Fibroblast of lung (primary cell): Measurements from ENCODE around the gene ANAPC13. TPM values are rescaled to one million over a fixed set of nuclear protein-coding genes. Genes with fewer than 3 reads are reported as not detected.
A peak's percentile ranks its signal among the peaks of the same experiment; 100 is the strongest.

ENCODE experiments used
- DNase-seq, 2 donors: peaks; one replicate each; pipeline versions ENCODE4 v3.0.0 to v3.0.0-alpha.2; 2010; ENCODE audit warnings: low read depth in 2 of 2
- H2AFZ ChIP-seq: 2 replicates; pipeline ENCODE4 v1.5.1; 2012; ENCODE audit warnings: low read length, control low read depth, inconsistent platforms
- H3K27ac ChIP-seq: 2 replicates; pipeline ENCODE4 v1.5.1; 2011; ENCODE audit warnings: low read length, control low read depth; ENCODE audit not compliant: insufficient read depth
- H3K27me3 ChIP-seq: 2 replicates; pipeline ENCODE4 v1.5.1; 2011; ENCODE audit warnings: mild to moderate bottlenecking, low read length; ENCODE audit not compliant: control insufficient read depth, insufficient read depth
- H3K36me3 ChIP-seq: 2 replicates; pipeline ENCODE4 v1.5.1; 2011; ENCODE audit warnings: low read length; ENCODE audit not compliant: control insufficient read depth, insufficient read depth
- H3K4me1 ChIP-seq: 2 replicates; pipeline ENCODE4 v1.5.1; 2011; ENCODE audit warnings: low read length; ENCODE audit not compliant: control insufficient read depth, insufficient read depth; ENCODE audit errors: extremely low read depth
- H3K4me2 ChIP-seq: 2 replicates; pipeline ENCODE4 v1.5.1; 2011; ENCODE audit warnings: low read length, control low read depth; ENCODE audit not compliant: insufficient read depth; ENCODE audit errors: extremely low read depth
- H3K4me3 ChIP-seq, 4 experiments: fragments of 200-600 bp in 1 of 4; sonication (generic) in 1 of 4; replicated peaks in 1 of 4; 2 replicates each; pipeline ENCODE4 v1.5.1; 2011 to 2016; ENCODE audit warnings: low read length in 4 of 4, low read depth in 3 of 4, mild to moderate bottlenecking in 3 of 4, control low read depth in 2 of 4, inconsistent platforms in 1 of 4, mixed read lengths in 1 of 4; ENCODE audit not compliant: insufficient read depth in 1 of 4; ENCODE audit errors: control extremely low read depth in 1 of 4
- H3K79me2 ChIP-seq: 2 replicates; pipeline ENCODE4 v1.5.1; 2012; ENCODE audit warnings: mild to moderate bottlenecking, low read length, inconsistent platforms; ENCODE audit not compliant: control insufficient read depth, insufficient read depth
- H3K9ac ChIP-seq: 2 replicates; pipeline ENCODE4 v1.5.1; 2011; ENCODE audit warnings: mild to moderate bottlenecking, low read length, control low read depth; ENCODE audit not compliant: insufficient read depth
- H3K9me3 ChIP-seq: 2 replicates; pipeline ENCODE4 v1.5.1; 2012; ENCODE audit warnings: low read depth, low read length; ENCODE audit not compliant: control insufficient read depth, insufficient read depth
- H4K20me1 ChIP-seq: 2 replicates; pipeline ENCODE4 v1.5.1; 2011; ENCODE audit warnings: low read length; ENCODE audit not compliant: control insufficient read depth, insufficient read depth; ENCODE audit errors: extremely low read depth
- CTCF ChIP-seq, 2 donors: IDR thresholded peaks in 1 of 2; conservative IDR thresholded peaks in 1 of 2; 1 replicate in 1 of 2; 2 replicates in 1 of 2; pipeline ENCODE4 v1.5.1; 2011 to 2012; ENCODE audit warnings: low read length in 2 of 2, control low read depth in 1 of 2, inconsistent platforms in 1 of 2, low read depth in 1 of 2, mild to moderate bottlenecking in 1 of 2
- EZH2 ChIP-seq: IDR thresholded peaks from 2 replicates; pipeline ENCODE4 v1.5.1; 2012; ENCODE audit warnings: low read length, control low read depth, mild to moderate bottlenecking; ENCODE audit errors: missing control alignments
- polyA plus RNA-seq, 2 donors: library from polyadenylated mRNA; depleted of rRNA in 1 of 2; stranded (reverse) in 1 of 2; unstranded in 1 of 2; fragments of >200 nt; gene quantifications; 2 replicates each; pipeline ENCODE4 v1.2.1, GENCODE V29; 2011 to 2012; ENCODE audit warnings: missing spikeins in 1 of 2
- total RNA-seq: library from RNA; depleted of rRNA; stranded (reverse); fragments of >200 nt; gene quantifications from 2 replicates; pipeline ENCODE4 v1.2.1, GENCODE V29; 2014

Gene ANAPC13
- total and polyA plus RNA-seq, 2 donors (not counting 1 experiment from before 2014, with no cell fraction given): 93.3 to 110 TPM

- no peak for DNase-seq
- H3K4me2 ChIP-seq: no peak overlapping the region
- no peak overlapping the region for H3K9ac ChIP-seq
- no peak overlapping the region for H3K4me3 ChIP-seq
- H3K4me1 ChIP-seq: peaks cover 12% of the 10 kb centered on the region
- H3K27ac ChIP-seq: no peak overlapping the region
- peaks cover 2% of the 10 kb centered on the region for H3K36me3 ChIP-seq
- H2AFZ ChIP-seq: no peak overlapping the region
- H3K79me2 ChIP-seq: no peaks in the 10 kb centered on the region
- H3K9me3 ChIP-seq: no peaks in the 10 kb centered on the region
- H4K20me1 ChIP-seq: no peaks in the 10 kb centered on the region
- no peaks in the 10 kb centered on the region for H3K27me3 ChIP-seq
- TF ChIP-seq CTCF (conservative IDR thresholded peaks at IDR 0.05 in 1 of 2, IDR thresholded peaks at IDR 0.05 in 1 of 2; ENCODE audit: low read depth in 1 of 2, low read length in 2 of 2) (no peak), EZH2 (no peak)
These were observed 10.8 kb downstream of the ANAPC13 start for GRCh38 chr3:134474956-134475355.

- H3K9ac ChIP-seq: no peak overlapping the region
These were observed 11.8 kb downstream of the ANAPC13 start for GRCh38 chr3:134473868-134474546.

GRCh38 chr3:134472831-134473230 lies 13.0 kb downstream of the ANAPC13 start:
- no peaks in the 10 kb centered on the region for H3K36me3 ChIP-seq
- TF ChIP-seq EZH2 (no peak), CTCF (conservative IDR thresholded peaks at IDR 0.05 in 1 of 2, IDR thresholded peaks at IDR 0.05 in 1 of 2; ENCODE audit: low read depth in 1 of 2, low read length in 2 of 2) (no peak)
- no peak overlapping the region for H3K4me2 ChIP-seq

More at GRCh38 chr3:134473868-134474546, 11.8 kb downstream of the ANAPC13 start:
- no peak overlapping the region for H3K4me3 ChIP-seq
- no peaks in the 10 kb centered on the region for H3K9me3 ChIP-seq
- no peak for TF ChIP-seq EZH2
- peak; percentile 61 to 69 for TF ChIP-seq CTCF (conservative IDR thresholded peaks at IDR 0.05 in 1 of 2, IDR thresholded peaks at IDR 0.05 in 1 of 2; ENCODE audit: low read depth in 1 of 2, low read length in 2 of 2)
- H2AFZ ChIP-seq: no peak overlapping the region
- H3K4me1 ChIP-seq: peaks cover 12% of the 10 kb centered on the region
- peak; percentile 79 to 80 for DNase-seq
- H3K4me2 ChIP-seq: peak overlapping the region; percentile 17
- H3K27ac ChIP-seq: peak overlapping the region; percentile 21
- no peaks in the 10 kb centered on the region for H4K20me1 ChIP-seq
- peaks cover 2% of the 10 kb centered on the region for H3K36me3 ChIP-seq
- no peaks in the 10 kb centered on the region for H3K27me3 ChIP-seq
- no peaks in the 10 kb centered on the region for H3K79me2 ChIP-seq

More at GRCh38 chr3:134472831-134473230, 13.0 kb downstream of the ANAPC13 start:
- no peak overlapping the region for H3K4me3 ChIP-seq
- peaks cover 8% of the 10 kb centered on the region for H3K4me1 ChIP-seq
- no peaks in the 10 kb centered on the region for H3K9me3 ChIP-seq
- no peak overlapping the region for H2AFZ ChIP-seq
- H3K27ac ChIP-seq: peak overlapping the region; percentile 26
- H3K79me2 ChIP-seq: no peaks in the 10 kb centered on the region
- H3K9ac ChIP-seq: no peak overlapping the region
- DNase-seq: no peak
- no peaks in the 10 kb centered on the region for H3K27me3 ChIP-seq
- no peaks in the 10 kb centered on the region for H4K20me1 ChIP-seq
